GM23338 (cell line): ENCODE results near the gene BRI3.

Experiments used
- CREB1 ChIP-seq: fragments of 250-450 bp; sonication (Bioruptor Pico); IDR thresholded peaks from 2 replicates; pipeline ENCODE4 v1.5.0; 2020; ENCODE audit warnings: low read depth, mild to moderate bottlenecking, moderate library complexity
- CTCF ChIP-seq, 2 experiments: fragments of 200-600 bp in 1 of 2; sonication (generic) in 1 of 2; conservative IDR thresholded peaks; 2 replicates each; pipeline versions ENCODE4 v1.5.1 to v1.6.1; 2016 to 2017; ENCODE audit warnings: antibody characterized with exemption in 2 of 2, low read depth in 2 of 2, mild to moderate bottlenecking in 2 of 2, moderate library complexity in 1 of 2
- ETS1 ChIP-seq: IDR thresholded peaks from 2 replicates; pipeline ENCODE4 v1.6.1; 2016; ENCODE audit warnings: antibody characterized with exemption
- EZH2 ChIP-seq: fragments of 200-600 bp; sonication (generic); IDR thresholded peaks from one replicate; pipeline ENCODE4 v1.8.0; 2017; ENCODE audit warnings: antibody characterized with exemption, mild to moderate bottlenecking, low read depth; ENCODE audit not compliant: unreplicated experiment
- EZH2phosphoT487 ChIP-seq: fragments of 200-600 bp; sonication (generic); IDR thresholded peaks from one replicate; pipeline ENCODE4 v1.8.1; 2018; ENCODE audit warnings: antibody characterized with exemption; ENCODE audit not compliant: unreplicated experiment
- JUNB ChIP-seq: IDR thresholded peaks from one replicate; pipeline ENCODE4 v1.6.1; 2016; ENCODE audit warnings: antibody characterized with exemption; ENCODE audit not compliant: unreplicated experiment
- NANOG ChIP-seq: IDR thresholded peaks from 2 replicates; pipeline ENCODE4 v1.6.1; 2016; ENCODE audit warnings: antibody characterized with exemption, borderline replicate concordance
- POLR2AphosphoS5 ChIP-seq: IDR thresholded peaks from 2 replicates; pipeline ENCODE4 v1.6.1; 2016; ENCODE audit warnings: antibody characterized with exemption, low read depth
- REST ChIP-seq: IDR thresholded peaks from one replicate; pipeline ENCODE4 v1.6.1; 2018; ENCODE audit warnings: antibody characterized with exemption; ENCODE audit not compliant: unreplicated experiment
- ZNF331 ChIP-seq: fragments of 250-450 bp; sonication (Bioruptor Pico); IDR thresholded peaks from 2 replicates; pipeline ENCODE4 v1.5.0; 2020; ENCODE audit warnings: low read depth, mild to moderate bottlenecking, moderate library complexity

- TF ChIP-seq CREB1: no peak
- no peak for TF ChIP-seq CTCF (conservative IDR thresholded peaks at IDR 0.05; ENCODE audit: low read depth in 2 of 2)
- no peak for TF ChIP-seq EZH2phosphoT487
- no peak for TF ChIP-seq REST
- no peak for TF ChIP-seq POLR2AphosphoS5
- no peak for TF ChIP-seq EZH2
- no peak for TF ChIP-seq ETS1
- no peak for TF ChIP-seq ZNF331 (CRISPR knock-in tag)
- no peak for TF ChIP-seq JUNB
- TF ChIP-seq NANOG: no peak
These were observed 38.6 kb upstream of the BRI3 start for GRCh38 chr7:98242934-98243333.
